Stimulated activated CD8-positive, alpha-beta memory T cell treated with anti-CD3 and anti-CD28 coated beads, Interleukin-7, amount 100 ng/mL, for 48 hours (primary cell): ENCODE results near the gene TPX2.

Experiments used
- DNase-seq, 2 donors: peaks; one replicate each; pipeline ENCODE4 v3.0.0-alpha.2; 2020; ENCODE audit warnings: low read depth in 1 of 2; ENCODE audit errors: extremely low read depth in 1 of 2

TPX2 gene

DNA sequence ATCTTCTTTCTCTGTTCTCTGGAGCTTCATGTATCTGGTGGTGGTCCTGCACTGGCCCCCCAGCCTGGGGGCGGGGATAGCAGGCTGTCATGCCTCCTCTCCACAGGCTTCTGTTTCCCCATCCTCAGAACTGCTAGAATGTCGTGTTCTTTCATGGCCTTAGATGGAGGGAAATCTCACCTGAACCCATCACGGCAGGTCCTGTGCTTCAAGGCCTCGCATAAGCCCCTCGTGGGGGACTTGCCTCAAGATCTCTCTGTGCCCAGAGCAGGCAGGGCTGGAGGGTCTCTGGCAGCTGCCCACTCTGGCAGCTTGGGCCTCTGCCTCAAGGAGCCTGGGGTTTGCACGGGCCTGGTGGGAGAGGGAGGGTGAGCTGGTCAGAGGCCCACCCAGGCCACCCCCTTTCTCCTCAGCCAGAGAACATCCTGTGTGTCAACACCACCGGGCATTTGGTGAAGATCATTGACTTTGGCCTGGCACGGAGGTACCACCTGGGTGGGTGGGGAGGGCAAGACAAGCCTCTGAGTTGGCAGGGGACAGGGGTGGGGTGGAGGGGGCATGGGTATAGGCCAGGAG, 91.4 kb downstream of the TPX2 start:
- DNase-seq: no peak

DNA sequence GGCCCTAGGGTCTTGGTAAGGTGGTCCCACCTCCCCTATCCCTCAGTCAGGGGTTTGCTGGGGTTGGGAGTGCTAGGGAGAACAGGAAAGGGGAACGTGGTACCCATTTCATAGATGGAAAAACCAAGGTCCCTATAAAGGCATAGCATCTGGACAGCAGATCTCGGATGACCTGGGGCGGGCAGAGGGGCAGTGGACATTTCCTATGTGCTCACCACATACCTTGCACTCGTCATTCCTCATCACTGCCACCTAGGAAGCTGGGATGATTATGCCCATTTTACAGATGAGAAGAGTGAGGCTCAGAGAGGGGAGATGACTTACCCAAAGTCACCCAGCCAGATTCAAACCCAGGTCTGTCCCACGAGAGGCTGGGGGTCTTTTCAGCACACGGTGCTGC, 92.1 kb downstream of the TPX2 start:
- no peak for DNase-seq

GRCh38 chr20:31831771-31832306, 92.7 kb downstream of the TPX2 start:
- DNase-seq: no peak

- peak in 1 of 2 donors; percentile 47 for DNase-seq
These were observed 94.2 kb downstream of the TPX2 start for GRCh38 chr20:31833130-31833930.

DNA sequence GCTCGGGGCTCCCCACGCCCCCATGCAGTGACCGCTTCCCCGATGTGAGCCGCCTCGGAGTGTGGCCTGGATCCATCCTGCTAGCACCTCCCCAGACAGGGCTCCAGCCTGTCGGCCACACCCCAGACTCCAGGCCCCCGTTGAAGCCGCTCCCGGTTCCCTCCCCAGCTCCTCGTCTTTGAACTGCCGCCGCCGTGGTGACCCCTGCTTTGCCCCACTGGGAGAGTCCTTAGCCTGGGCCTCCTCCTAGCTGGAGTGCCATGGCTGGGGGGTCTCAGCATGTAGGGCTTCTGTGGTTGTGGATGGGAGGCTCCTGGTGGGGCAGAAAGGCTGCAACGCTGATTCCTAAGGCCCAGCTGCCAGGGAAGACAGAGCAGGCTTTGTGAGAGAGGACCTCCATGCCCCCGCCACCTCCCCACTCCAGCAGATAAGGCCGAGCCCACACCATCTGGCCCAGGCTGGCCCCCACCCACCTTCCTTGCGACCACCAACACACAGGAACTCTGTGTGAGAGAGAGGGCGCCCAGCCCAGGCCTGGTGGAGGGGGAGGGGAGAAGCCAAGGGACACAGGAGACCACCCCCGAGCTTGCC, 94.9 kb downstream of the TPX2 start:
- no peak for DNase-seq

GRCh38 chr20:31835554-31835953, 96.5 kb downstream of the TPX2 start:
- no peak for DNase-seq

DNA sequence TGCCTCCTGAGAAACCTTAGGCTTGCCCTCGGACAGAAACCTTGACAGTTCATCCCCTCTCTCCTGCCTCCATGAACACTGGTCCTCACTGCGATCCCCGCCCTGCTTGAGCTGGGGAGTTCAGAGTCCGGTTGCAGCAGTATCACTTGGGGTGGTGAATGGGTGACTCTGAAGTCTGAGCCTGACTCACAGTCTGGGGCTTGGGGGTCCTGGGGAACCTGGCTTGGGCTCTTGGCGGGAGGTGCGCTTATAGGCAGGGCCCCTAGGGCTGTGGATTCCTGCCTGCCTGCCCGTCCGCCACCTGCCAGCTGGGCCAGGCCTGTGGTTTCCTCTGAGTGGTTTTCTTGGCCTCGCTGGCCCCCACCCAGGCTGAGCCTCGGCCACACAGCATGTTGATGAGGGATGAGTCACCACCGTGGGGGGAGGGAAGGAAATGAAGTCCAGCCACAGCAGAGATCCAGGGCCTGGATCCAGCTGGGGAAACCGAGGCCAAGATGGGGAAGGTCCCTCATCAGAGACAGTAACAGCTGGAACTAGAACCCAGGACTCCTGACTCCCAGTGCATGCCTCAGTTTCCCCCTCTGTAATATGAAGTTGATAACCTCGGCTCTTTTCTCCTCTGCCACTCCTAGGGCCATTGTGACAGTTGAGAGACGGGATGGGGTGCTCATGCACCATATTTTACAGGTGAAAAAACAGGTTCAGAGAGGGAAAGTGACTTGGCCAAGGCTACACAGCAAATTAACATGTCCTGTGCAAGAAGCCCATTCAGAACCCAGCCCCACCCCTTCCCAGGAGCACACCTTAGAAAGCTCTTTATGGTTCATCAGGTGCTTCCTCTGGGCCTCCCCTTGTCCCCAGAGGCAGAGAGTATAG, 97.1 kb downstream of the TPX2 start:
- peak; percentile 12 to 21 for DNase-seq

DNA sequence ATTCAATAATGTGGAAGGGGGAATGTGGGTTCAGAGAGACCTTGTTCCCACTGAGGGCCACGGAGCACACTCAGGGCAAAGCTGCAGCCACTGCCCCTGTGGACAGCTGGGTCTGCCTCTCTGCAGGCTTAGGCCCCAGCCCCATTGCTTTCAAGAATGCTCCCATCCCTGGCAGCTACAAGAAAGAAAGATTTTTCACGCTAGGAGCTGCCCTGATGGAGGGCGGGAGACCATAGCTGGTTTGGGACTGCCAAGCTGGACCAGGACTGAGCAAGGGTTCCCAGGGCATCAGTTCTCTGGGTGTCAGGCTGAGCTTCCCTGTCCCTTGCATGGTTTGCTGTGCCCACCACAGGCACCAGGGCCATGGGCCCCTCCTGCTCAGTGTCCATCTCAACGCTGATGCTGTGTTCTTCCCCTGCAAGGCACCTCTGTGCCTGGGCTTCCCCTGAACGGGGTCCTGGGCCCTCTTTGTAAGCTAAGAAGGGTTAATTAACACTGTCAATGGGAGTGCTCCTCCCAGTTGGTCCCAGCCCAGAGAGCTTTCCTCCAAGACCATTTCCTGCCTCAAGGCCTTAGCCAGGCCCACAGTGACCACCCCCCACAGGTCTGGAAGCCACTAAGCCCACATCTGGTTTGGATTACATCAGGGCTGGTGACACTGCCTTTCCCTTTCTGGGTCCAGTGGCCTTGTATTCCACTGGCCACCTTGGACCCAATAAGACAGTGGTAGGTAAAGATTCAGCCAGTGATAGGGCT, 97.9 kb downstream of the TPX2 start:
- DNase-seq: no peak

DNA sequence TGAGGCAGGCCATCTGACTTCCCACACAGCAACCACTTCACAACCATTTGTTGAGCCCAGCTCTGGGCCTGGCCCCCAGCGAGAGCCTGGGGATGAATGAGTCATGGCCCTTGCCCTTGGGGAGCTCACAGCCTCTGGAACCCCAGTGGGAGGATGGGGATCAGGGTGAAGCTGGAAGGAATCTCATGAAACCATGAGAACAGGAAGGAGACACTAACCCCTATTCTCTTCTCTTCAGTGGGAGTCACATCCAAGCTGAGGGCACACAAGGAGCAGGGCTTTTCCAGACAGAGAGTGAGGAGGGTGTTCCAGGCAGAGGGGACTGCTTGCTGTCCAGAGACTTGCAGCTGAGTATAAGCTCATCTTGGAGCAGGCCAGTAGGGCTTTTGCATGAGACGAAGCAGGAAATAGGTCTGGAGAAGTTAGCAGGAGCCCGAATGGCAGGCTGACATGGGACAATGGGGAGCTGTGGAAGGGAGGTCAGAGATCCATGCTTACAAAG, 98.9 kb downstream of the TPX2 start:
- DNase-seq: no peak

GRCh38 chr20:31838646-31839292, 99.7 kb downstream of the TPX2 start:
- no peak for DNase-seq

DNA sequence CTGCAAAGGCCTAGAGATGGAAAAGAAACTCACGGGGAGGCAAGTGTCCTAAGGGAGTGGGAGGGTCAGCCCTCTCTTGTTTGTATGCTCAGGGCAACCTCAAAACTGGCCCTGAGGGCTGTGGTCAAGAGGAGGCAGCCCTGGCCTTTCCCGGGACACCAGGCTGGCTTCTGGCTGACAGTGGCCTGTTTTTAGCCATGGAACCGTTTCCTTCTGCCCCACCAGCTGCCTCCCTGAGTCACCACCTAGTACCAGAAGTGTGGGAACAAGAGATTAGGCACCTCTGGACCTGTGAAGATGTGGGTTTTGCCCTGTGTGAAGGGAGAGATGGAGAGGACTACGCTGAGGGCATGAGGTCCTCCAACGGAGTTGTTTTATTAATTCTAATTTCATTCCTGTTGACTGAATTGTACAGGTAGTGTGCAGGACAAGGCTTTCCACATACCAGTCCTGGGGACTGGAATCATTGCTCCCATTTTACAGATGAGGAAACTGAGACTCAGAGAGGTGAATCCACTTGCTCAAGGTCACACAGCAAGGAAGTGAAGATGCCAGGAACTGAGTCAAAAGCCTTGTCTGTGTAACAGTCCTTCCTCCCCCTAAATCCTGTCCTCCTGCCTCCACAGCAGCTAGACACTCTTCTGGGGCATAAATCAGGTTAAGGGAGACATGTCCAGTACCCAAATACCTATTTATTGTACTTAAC, 100.8 kb downstream of the TPX2 start:
- no peak for DNase-seq

- no peak for DNase-seq
These were observed 102.1 kb downstream of the TPX2 start for GRCh38 chr20:31840906-31841816.

DNA sequence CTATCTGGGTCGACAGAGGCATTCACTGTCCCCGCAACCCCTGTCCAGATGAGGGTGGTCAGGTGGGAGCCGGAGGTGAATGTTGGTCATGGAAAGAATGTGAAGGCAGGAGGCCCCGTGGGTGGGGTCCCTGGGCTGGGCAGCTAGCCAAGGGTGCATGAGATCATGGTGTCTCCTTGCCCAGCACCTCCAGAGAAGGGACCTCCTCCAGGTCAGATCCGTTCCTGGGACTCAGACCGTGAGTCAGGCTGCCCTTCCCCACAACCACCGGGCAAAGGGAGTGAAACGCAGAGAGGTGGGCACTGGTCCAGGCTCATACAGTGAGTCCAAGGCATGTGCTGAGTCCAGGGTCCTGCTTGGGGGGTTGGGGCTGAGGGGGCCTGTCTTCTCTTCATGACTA, 102.8 kb downstream of the TPX2 start:
- DNase-seq: no peak

- no peak for DNase-seq
These were observed 103.5 kb downstream of the TPX2 start for GRCh38 chr20:31842471-31843157.

GRCh38 chr20:31843288-31843687, 104.2 kb downstream of the TPX2 start:
- no peak for DNase-seq

GRCh38 chr20:31843881-31844280, 104.8 kb downstream of the TPX2 start:
- DNase-seq: no peak

GRCh38 chr20:31844737-31845299, 105.7 kb downstream of the TPX2 start:
- no peak for DNase-seq
